GM03348 (cell line): ENCODE data around the gene PPP2R5A.
"Not testable (repeated sequence)": the region's sequence is repeated elsewhere in the genome, so short reads cannot be mapped to it uniquely, and the experiment has no call there.

Source experiments
- DNase-seq: peaks from one replicate; pipeline ENCODE4 v3.0.0; 2012; ENCODE audit warnings: low spot score

PPP2R5A gene

DNA sequence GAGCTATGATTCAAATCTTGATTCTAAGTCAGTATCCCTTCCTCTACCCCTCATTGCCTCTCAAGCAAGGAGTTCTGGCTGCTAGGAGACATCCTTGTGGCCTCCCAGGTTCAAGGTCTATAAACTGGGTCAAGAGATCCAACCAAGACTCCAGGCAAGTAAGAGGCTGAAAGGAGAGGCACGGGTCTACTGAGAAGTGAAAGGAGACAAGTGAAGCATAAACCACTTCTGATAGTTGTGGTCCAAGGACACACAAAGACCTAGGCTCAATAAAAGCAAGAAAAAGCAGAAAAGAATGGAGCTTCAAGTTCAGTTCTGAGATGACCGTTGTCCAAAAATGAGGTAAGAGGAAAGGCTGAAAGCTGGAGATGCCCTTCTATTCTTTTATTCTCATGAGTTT, 17.8 kb upstream of the PPP2R5A start:
- DNase-seq, result no peak

DNA sequence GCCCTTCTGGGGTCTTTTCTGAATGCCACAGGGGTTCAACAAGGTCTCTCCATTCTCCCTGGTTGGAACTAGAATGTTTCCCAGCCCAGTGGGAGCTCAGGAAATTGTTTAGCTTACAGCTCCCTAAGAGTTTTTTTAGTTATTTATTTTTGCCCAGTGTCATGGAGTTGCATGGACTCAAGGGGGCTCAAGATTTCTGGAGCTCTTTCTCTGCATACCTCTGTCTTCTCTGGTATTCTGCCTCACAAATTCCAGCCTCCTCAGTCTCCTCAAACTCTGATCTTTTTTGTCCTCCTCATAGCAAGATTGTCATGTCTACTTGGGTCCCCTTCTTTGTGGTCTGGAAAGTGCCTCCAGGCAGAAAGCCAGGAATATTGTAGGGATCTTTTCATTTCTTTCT, 15.9 kb upstream of the PPP2R5A start:
- DNase-seq, result no peak

DNA sequence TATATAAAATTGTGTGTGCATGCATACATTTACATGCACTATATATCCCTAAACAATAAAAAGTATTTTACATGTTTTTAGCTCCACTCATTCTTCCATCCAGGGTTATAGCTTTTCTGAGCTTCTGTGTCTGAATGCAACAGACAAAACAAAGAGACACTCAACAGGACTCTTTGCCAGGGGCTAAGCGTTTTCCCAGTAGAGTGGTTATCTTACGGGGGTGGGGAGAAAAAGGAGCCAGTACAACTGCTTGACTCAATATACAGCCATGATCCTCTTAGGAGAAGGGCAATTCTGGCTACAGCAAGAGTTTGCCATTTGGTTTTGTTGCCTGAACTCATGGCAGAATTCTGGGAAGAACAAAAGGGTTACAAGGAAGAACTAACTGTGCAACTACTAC, 14.6 kb upstream of the PPP2R5A start:
- no peak for DNase-seq

DNA sequence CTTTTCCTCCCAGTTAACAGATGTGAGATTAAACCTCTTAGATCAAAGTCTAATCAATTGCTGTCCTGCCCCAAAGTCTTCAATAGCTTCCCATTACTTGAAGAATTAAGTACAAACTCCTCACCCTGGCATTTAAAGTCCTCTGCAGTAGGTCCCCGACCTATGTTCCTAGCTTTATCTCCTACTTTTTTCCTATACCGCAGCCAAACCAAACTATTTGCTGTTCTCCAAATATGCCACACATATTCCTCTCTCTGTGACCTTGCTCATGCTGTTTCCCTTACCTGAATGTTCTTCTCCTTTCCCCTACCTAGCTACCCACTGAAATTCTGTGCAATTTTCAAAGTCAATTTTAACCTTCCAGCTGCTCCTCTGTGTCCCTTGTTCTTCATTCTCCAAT, 14.0 kb upstream of the PPP2R5A start:
- DNase-seq, result no peak

DNA sequence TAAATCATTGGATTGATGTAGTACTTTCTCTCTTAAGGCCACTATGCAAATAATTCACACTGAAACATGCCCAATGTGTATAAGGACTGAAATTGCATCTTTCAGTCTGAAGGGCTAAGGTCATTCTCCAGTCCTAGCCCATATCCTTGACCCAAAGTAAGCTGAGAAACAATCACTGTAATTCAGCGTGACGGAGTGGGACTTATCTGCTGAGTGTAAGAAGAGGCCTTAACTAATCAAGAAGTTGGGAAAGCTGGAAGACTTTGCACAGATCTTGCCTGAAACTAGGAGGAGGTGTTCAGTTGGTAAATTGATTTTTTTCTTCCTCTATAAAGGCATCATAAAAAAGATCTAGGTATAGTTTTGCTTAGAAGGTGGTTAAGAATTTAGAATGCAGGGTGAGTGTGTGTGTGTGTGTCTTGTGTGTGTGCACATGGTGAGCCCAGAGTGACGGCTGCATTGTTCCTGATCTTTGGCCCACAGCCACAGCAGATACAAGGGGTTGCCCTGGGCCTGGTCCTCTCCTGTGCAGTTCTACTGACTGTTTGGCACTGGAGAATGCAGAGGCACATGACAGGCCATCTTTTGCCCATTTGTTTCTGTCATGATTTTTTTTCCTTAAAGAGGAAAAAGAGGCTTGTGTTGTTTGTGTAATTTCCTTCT, 13.3 kb upstream of the PPP2R5A start:
- DNase-seq, result no peak

DNA sequence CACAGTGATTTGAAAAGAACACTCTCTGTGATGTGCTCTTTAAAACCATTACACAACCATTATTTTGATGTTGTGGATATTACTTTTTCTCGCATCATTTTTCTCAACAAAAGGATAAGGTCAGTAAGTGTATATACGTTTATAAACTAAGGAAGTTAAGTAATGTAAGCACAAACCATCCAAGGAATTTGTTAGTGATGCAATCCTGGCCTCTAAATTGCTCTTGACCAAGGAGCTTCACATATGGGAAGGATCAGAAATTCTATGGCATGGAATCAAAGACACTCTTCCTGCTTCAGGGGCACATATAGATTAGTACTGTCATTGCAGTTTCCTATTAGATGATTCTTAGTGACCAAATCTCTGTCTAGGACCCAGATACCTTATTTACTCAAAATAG, 3.6 kb upstream of the PPP2R5A start:
- no peak for DNase-seq

DNA sequence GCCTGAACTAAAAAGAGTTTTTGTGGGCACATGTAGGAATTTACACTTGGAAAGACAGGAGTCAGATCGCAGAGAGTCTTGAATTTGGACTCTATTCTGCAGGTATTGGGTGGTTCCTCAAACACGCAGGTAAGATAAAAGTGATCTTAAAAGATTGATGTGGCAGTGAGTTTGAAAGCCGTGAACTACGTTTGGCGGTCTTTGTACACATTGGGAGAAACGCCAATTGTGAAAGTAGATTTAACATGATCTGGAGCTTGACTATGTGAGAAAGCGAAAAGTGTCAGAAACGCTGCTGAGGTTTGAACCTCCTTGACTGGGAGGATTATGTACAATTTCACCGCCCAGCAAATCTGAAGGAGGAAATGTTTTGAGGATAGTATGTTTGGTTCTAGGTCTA, 1.5 kb upstream of the PPP2R5A start:
- no peak for DNase-seq

DNA sequence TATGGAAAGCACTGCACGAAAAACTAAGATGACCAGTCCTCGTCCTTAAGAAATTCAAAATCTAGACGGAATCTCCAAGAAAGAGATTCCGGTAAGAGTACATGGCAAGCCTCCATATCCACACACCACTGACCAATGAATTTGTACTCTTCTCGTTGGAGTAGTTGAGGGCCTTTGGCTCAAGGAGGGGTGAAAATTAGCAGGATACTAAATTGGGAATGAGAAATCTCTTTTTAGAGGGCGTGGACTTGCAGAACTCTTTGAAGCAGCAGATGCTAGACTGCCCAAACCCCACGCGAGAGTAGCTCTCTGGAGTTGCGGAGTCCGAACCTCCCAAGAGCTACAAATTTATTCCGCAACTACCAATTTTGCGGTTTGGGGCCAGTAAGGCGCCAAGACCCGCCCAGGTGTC, 872 bp upstream of the PPP2R5A start:
- DNase-seq, result no peak

DNA sequence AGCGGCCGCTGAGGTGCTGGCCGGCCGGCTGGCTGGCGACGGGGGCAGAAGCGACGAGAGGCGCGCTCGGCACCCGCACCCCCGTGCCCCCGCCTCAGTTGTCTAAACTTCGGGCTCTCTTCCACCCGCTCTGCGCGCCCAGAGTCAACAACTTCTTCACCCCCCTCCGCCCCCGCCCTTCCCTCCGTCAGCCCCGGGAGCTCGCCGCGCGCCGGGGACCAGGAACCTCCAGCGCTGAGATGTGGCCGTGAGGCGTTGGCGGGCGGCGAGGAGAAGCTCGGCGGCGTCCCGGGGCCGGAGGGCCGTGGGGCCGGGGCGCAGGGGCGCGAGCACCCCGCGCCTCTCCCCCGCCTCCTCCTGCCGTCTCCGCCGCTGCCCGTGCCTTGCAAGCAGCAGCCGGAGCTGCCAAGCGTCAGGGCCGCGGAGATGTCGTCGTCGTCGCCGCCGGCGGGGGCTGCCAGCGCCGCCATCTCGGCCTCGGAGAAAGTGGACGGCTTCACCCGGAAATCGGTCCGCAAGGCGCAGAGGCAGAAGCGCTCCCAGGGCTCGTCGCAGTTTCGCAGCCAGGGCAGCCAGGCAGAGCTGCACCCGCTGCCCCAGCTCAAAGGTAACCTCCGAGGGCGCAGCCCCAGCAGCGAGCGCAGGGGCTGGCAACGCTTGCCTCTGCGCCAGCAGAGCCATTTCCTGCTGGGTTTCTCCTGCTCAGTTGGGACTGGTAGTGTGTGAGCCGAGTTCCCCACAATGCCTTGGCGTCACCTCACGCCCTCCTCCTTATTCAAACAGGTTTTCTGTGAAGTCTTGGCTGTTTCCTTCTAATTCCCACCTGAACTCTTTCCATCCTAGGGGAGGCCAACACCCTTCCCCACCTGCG, 710 bp downstream of the PPP2R5A start:
- peak; percentile 68 for DNase-seq

DNA sequence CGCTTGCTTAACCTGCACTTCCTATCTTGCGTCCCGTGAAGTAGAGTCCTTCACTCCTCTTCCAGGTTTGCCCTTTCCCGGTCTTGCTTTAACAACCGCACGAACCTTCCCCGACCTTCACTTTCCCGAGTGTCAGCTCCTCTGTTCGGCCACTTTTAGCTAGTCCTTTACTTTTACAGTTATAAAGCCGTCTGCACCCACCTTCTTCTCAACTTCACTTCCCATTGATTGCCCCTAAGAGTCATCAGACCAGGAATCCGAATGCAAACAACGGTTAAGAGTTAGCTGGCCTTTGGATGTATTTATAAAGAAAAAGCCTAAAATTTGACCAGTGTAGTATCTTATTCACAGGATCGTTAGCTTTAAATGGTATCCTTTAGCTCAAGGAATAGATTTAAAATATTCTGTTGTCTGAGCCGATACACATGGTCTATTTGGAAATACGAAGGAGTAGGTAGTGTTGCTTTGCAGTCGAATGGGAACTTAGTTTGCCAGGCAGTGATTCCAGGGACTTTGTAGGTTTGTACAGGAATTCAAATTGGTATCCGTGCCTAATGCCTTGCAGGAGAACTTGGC, 1.4 kb downstream of the PPP2R5A start:
- DNase-seq, result no peak

DNA sequence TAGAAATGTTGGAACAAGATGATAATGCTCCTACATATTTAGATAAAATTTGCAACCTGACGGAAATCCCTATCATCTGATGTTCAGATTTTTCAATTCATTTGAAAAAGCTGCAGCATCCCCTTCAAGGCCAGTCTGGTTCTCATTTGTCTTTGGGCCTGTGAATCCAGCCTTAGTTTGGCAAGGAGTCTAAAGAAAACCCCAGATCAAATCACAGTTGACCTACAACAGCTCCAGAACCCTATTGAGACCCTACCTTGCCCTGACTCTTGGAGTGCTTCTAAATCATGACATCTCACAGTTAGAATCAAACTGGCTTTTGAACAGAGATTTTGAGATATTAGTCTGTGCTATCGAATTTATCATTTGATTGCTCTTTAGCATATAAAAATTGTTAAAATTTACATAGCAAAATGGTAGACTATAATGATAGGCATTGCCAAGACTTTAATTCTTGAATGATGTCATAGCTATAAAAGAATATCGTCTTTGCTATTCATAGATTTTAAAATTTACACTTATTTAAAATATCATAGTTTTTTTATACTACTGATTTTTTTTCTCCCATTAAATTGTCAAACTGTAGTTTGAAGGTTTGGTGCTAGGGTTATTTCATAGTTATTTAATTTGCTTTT, 2.2 kb downstream of the PPP2R5A start:
- DNase-seq, result no peak

DNA sequence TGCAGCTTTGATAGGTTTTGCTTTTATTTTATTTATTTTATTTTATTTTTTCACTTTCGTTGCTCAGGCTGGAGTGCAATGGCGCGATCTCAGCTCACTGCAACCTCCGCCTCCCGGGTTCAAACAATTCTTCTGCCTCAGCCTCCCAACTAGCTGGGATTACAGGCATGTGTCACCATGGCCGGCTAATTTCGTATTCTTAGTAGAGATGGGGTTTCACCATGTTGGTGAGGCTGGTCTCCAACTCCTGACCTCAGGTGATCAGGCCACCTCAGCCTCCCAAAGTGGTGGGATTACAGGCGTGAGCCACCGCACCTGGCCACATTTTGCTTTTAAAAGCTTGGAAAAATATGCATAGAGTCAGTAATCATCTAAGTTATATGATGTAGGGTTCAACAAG, 2.8 kb downstream of the PPP2R5A start:
- DNase-seq, result not testable (repeated sequence)

DNA sequence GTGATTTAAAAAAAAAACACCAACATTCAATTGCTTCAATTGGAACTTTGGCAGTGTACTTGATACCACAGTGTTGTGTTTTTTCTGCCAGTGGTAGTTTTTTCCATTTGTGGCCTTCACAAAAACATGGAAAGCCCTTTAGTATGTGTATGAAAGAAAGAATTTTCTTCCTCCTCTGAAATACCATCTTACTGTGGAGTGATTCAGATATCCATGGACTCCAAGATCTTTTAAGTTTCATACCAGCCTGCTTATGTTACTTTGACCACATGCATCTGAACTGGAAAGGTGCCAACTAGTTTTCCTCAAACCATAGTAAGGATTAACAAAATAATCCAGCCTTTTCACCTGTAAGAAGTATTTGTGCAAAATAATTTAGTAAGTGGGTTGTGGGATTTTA, 3.4 kb downstream of the PPP2R5A start:
- peak; percentile 26 for DNase-seq

DNA sequence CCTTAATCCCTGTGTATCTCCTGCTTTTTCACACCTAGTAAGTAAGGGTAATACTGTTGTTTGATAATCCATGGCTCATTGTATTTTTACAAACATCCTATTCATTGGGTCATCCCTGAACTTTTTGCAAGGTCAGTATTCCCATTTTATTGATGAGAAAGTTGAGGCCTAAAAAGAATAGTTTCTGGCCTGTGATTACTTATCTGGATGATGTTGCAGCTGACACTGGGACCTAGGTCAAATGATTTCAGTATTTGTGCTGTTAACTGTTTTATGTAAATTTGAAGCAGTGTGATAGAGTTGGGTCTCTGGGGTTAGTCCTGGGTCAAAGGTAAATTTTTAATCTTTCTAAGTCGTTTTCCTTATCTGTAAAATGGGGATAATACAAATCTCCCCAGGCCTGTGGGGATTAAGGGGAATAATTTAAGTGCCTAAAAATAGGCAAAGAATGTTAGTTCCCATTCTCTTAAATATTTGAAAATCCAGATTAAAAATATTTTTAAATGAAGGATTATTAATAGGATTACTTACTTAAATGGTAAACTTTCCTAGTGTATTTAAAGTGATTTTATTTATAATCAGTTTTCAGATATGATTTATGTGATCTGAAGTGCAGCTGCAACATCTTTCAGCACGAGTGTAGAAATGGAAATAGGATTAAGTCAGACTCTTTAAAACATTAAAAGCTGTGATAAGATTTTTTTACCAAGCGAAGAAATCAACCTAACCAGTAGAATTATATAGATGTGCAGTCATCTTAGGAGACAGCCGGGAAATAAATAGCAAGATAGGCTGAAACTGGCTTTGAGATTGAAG, 4.3 kb downstream of the PPP2R5A start:
- no peak for DNase-seq

DNA sequence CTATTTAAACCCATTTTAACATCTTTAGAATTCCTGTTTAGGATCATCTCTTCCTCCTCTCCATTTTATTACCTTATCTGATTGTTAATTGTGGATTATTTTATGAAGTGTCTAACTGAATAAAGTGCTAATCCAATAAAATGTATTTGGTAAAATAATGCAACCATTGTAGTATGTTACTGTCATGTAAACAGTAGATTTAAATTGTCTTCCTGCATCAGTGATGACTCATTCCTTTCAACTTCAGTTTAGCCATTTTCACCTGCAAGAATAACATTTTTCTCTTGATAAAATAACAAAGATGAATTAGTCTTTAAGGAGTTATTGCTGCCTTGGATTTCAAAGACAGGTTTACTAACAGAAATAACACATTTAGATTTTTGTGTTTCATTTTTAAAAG, 5.4 kb downstream of the PPP2R5A start:
- DNase-seq, result no peak

DNA sequence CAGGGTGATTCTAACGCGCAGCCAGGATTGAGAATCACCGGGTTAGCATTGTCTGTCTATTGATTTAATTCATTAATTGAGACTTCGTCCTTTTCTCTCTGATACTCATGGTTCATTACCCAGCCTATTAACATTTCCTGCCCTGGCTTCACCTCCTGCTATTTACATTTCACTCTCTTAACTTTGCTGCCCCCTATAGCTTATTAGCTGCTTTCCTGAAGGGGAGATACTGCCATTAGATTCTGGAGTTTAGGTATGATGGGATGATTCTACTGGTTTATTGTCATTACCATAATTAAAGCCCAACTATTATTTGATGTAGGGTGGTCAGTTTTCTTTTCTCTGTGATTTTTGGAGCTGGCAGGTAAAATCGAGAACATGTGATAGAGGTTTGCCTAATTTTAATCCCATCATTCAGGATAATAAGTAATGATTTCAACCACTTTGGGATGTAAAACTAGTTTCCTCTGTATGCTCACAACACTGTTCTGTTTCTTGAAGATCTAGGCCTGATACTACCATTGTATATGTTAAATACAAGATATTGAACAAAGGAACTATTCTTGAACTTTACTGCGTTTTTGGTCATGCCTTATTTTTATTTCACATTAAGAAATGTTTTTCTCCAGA, 6.4 kb downstream of the PPP2R5A start:
- DNase-seq, result peak; percentile 45

DNA sequence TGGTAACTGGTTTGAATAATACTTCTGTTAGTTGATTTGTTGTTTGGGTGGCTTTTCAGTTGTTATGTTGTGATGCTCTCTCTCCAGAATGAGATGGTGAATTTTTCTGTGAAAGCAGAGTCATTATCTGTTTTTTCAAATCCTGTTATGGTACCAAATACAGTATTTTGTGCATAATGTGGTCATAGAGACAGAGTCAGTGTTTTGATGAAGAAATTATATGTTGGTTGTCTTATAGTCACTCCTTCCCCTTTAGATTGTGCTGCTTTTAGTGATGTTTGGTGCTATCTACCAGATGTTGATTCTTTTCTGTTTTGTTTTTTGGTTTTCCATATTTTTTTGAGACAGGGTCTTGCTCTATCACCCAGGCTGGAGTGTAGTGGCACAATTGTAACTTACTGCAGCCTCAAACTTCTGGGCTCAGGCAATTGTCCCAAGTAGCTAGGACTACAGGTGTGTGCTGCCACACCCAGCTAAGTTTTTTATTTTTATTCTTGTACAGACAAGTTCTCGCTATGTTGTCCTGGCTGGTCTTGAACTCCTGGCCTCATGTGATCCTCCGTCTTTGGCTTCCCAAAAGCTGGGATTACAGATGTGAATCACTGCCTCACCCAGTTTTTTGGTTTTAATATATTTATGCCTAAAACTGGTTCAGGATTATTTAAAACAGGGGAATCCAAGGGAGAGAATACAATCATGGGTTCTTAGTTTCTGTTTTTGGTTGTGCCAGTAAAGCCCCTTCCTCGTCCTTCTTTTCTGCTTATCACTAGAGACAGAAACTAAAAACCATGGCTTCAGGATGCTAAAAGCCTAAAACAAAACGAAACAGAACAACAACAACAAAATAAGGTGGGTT, 7.3 kb downstream of the PPP2R5A start:
- no peak for DNase-seq

DNA sequence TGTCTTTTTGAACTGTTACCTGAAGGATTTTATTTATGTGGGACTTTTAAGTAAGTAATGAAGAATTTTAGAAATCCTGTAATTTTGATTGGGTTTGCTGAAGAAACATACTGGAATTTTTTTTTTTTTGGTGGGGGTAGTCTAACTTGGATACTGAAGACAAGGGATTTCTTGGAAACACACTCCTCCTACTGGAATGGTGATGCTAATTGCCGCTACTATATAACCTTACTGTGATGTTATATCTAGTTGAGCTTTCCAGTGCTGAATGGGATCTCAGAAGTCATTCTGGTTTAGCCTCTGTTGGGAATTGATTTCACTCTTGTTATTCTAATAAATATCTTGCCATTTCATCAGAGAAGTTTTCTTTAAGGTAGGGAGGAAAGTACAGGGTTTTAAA, 8.4 kb downstream of the PPP2R5A start:
- no peak for DNase-seq

DNA sequence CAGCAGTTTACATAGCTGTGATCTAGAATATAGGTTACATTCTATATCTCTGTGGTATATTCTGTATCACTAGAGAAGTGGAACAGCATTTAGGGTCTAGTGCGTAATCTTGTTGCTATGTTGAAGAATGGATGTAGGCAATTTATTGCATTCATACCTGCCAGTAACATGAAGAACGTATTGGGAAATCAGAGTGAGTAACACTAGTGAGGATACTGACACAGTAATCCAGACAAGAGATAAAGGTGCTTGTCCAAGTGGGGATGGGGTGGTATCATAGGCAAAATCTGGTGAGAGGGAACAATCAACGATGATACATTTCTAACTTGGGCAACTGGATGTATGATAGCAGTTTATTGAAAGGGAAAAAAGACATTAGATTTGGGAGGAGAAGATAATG, 9.8 kb downstream of the PPP2R5A start:
- no peak for DNase-seq

DNA sequence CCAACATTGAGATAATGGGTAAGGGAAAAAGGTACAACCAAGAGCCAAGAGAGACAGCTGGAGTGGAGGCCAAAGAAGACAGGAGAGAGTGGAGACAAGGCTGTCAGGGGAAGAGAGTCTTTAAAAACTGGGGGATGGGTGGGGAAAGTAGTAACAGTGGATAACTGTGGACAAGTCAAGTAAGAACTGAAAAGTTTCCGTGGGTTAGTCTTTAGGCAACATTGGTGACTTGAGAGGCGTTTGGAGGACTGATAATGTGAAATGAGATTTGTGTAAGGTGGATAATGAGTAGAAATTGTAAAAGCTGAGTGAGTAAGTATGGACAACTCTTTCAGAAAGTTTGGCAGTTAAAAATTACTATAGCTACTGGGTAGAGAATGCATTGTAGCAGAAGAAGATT, 10.4 kb downstream of the PPP2R5A start:
- no peak for DNase-seq

DNA sequence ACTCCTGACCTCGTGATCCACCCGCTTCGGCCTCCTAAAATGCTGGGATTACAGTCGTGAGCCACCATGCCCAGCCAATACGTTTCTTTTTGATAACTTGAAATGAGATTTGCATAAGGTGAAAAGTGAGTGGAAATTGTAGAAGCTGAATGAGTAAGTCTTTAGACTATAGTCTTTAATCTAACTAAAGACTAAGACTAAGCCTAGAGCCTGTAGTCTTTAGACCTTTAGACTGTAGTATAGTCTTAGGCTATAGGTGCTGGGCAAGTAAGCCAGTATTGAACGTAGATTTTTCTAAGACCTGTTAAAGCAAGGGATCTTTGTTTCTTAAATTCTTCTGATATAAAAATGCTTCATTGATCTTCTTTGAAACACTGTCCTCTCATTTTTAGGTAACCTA, 12.1 kb downstream of the PPP2R5A start:
- DNase-seq, result no peak
